HUES6 (cell line): ENCODE measurements around the gene TDRD9.

Experiments used
- H3K27ac ChIP-seq: 2 replicates; pipeline ENCODE4 v1.7.0; 2013; ENCODE audit warnings: low read depth, mild to moderate bottlenecking, low read length, inconsistent platforms
- H3K27me3 ChIP-seq: 2 replicates; pipeline ENCODE4 v1.6.1; 2013; ENCODE audit warnings: low read length; ENCODE audit not compliant: control insufficient read depth, insufficient read depth
- H3K36me3 ChIP-seq: 2 replicates; pipeline ENCODE4 v1.6.1; 2013; ENCODE audit warnings: low read length; ENCODE audit not compliant: control insufficient read depth, insufficient read depth
- H3K4me1 ChIP-seq: 2 replicates; pipeline ENCODE4 v1.6.1; 2013; ENCODE audit warnings: low read length; ENCODE audit not compliant: control insufficient read depth, insufficient read depth
- H3K4me3 ChIP-seq: 2 replicates; pipeline ENCODE4 v1.5.1; 2013; ENCODE audit warnings: low read depth, low read length
- H3K9ac ChIP-seq: one replicate; pipeline ENCODE4 v1.6.1; 2013; ENCODE audit warnings: mild to moderate bottlenecking, low read length
- H3K9me3 ChIP-seq: 2 replicates; pipeline ENCODE4 v1.6.1; 2013; ENCODE audit warnings: low read depth, low read length; ENCODE audit not compliant: control insufficient read depth, insufficient read depth

Gene TDRD9

GRCh38 chr14:104049576-104050240, 121.5 kb downstream of the TDRD9 start:
- Histone ChIP-seq H3K9ac (no peak overlapping the region), H3K9me3 (no peaks in the 10 kb centered on the region), H3K27ac (no peak overlapping the region), H3K27me3 (no peaks in the 10 kb centered on the region; the same call in 1 of the 2 replicates), H3K36me3 (no peaks in the 10 kb centered on the region), H3K4me1 (no peaks in the 10 kb centered on the region), H3K4me3 (no peak overlapping the region)

GRCh38 chr14:104051092-104051813, 123.0 kb downstream of the TDRD9 start:
- Histone ChIP-seq H3K36me3 (no peaks in the 10 kb centered on the region), H3K9me3 (no peaks in the 10 kb centered on the region), H3K4me3 (no peak overlapping the region), H3K27me3 (no peaks in the 10 kb centered on the region; the same call in 1 of the 2 replicates), H3K4me1 (no peaks in the 10 kb centered on the region), H3K27ac (no peak overlapping the region), H3K9ac (no peak overlapping the region)

DNA sequence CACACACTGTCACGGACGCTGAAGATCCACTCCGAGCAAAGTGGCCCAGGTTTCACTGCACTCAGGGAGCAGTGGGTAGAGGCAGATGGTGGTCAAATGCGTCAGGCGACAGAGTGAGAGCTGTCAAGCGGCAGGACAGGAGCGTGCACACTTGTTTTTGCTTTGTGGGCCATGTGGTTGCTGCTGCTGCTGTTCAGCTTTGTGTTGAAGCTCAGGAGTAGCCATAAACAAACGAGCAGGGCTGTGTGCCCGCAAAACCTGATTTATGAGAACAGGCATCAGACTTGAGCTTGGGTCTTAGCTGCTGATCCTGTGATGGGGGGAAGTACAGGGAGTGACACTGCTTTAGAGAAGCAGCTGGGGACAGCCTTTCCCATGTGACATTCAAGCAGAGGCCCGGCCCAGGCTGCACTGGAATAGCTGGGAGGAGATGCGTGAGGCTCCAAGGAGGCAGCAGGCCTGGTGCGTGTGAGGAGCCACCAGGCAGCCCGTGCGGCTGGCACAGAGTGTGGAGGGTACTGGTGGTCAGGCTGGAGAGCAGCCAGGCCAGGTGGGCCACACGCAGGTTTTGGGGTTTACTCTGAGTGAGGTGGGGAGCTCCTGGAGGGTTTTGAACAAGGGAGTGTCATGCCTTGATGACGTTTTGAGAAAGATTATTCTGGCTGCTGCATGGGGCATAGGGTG, 126.1 kb downstream of the TDRD9 start:
- Histone ChIP-seq H3K4me3 (no peak overlapping the region), H3K4me1 (no peaks in the 10 kb centered on the region), H3K9ac (no peak overlapping the region), H3K27ac (no peak overlapping the region), H3K36me3 (no peaks in the 10 kb centered on the region), H3K27me3 (peaks cover 4% of the 10 kb centered on the region; the same call in 1 of the 2 replicates), H3K9me3 (no peaks in the 10 kb centered on the region)

DNA sequence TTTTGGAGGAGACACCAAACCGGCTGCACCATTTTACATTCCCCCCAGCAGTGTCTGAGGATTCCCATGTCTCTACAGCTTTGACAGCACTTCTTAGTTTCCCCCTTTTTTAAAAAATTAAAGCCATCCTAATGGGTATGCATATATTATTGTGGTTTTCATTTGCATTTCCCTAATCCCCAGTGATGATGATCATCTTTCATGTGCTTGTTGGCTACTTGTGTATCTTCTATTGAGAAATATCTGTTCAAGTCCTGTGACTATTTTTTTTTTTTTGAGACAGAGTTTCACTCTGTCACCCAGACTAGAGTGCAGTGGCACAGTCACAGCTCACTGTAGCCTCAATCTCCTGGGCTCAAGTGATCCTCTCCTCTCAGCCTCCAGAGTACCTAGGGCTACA, 134.0 kb downstream of the TDRD9 start:
- no peaks in the 10 kb centered on the region for H3K27me3 ChIP-seq
- H3K36me3 ChIP-seq = no peaks in the 10 kb centered on the region
- H3K9ac ChIP-seq = no peak overlapping the region
- H3K27ac ChIP-seq = no peak overlapping the region
- H3K9me3 ChIP-seq = peaks cover 20% of the 10 kb centered on the region
- H3K4me3 ChIP-seq = no peak overlapping the region
- no peaks in the 10 kb centered on the region for H3K4me1 ChIP-seq

DNA sequence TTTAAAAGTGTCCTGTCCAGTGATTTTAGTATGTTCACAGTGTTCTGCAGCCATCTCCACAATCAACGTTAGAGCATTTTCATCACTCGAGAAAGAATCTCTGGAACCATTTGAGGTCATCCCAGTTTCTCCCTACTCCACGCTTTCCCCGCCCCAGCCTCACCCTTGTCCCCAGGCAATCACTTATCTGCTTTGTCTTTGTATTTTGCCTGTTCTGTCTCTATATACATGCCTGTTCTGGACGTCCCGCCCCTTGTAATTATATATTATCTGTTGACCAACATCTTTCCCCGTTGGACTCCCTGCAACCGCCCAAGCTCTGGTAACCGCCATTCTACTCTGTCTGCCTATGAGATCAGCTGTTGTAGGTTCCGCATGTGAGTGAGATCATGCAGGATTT, 135.7 kb downstream of the TDRD9 start:
- Histone ChIP-seq H3K9ac (no peak overlapping the region), H3K4me1 (no peaks in the 10 kb centered on the region), H3K4me3 (no peak overlapping the region), H3K27ac (no peak overlapping the region), H3K9me3 (peaks cover 33% of the 10 kb centered on the region), H3K36me3 (no peaks in the 10 kb centered on the region), H3K27me3 (no peaks in the 10 kb centered on the region)

DNA sequence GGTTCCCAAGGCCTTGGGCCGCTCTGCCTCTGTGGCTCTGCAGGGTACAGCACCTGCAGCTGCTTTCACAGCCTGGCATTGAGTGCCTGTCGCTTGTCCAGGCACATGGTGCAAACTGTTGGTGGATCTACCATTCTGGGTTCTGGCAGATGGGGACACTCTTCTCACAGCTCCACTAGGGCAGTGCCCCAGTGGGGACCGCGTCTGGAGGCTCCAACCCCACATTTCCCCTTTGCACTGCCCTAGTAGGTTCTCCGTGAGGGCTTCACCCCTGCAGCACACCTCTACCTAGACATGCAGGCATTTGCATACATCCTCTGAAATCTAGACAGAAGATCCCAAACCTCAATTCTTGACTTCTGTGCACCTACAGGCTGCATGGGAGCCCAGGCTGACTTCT, 138.0 kb downstream of the TDRD9 start:
- H3K36me3 ChIP-seq = no peaks in the 10 kb centered on the region
- H3K4me3 ChIP-seq = no peak overlapping the region
- no peaks in the 10 kb centered on the region; the same call in 1 of the 2 replicates for H3K27me3 ChIP-seq
- H3K9me3 ChIP-seq = peaks cover 39% of the 10 kb centered on the region
- no peak overlapping the region for H3K9ac ChIP-seq
- H3K4me1 ChIP-seq = no peaks in the 10 kb centered on the region
- H3K27ac ChIP-seq = no peak overlapping the region

GRCh38 chr14:104066719-104067295, 138.6 kb downstream of the TDRD9 start:
- no peaks in the 10 kb centered on the region for H3K36me3 ChIP-seq
- H3K9me3 ChIP-seq = peaks cover 39% of the 10 kb centered on the region
- no peak overlapping the region for H3K4me3 ChIP-seq
- no peaks in the 10 kb centered on the region for H3K4me1 ChIP-seq
- no peak overlapping the region for H3K27ac ChIP-seq
- H3K9ac ChIP-seq = no peak overlapping the region
- no peaks in the 10 kb centered on the region; the same call in 1 of the 2 replicates for H3K27me3 ChIP-seq

DNA sequence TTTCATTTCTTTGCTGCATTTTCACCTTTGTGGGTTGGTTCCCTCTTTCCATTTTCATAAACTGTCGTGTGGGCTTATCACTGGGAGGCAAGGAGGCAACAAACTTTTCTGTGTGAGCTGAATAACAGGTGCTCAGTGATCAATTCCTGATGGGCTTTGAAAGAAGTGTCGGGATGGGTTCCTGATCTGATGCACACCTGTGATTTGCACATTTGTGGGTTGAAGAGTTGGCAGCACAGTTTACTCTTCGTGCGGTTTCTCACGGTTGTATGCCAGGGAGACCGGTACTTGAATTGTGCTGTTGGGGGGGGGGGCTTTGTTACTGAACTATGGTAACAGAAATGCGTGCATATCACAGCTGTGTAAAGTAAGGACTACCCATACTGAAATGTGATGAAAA, 141.3 kb downstream of the TDRD9 start:
- no peaks in the 10 kb centered on the region for H3K36me3 ChIP-seq
- no peaks in the 10 kb centered on the region for H3K4me1 ChIP-seq
- H3K4me3 ChIP-seq = no peak overlapping the region
- H3K9me3 ChIP-seq = peaks cover 50% of the 10 kb centered on the region
- no peak overlapping the region for H3K27ac ChIP-seq
- no peak overlapping the region for H3K9ac ChIP-seq
- H3K27me3 ChIP-seq = no peaks in the 10 kb centered on the region; the same call in 1 of the 2 replicates

DNA sequence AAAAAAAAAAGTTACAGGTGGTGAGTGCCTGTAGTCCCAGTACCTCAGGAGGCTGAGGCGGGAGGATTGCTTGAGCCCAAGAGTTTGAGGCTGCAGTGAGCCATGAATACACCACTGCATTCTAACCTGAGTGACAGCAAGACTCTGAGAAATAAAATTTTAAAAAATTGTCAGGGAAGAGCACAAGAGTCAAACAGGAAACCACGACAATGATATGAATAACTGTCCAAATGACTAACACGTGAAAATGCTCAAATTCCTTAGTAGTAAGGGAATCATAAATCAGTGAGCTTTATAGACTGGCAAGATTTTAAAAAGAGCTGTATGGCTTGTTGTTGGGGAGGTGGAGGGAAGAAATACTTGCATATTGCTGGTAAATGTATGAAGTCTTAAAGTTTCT, 144.3 kb downstream of the TDRD9 start:
- peaks cover 30% of the 10 kb centered on the region for H3K9me3 ChIP-seq
- no peaks in the 10 kb centered on the region; the same call in 1 of the 2 replicates for H3K27me3 ChIP-seq
- H3K4me3 ChIP-seq = no peak overlapping the region
- H3K27ac ChIP-seq = no peak overlapping the region
- H3K4me1 ChIP-seq = no peaks in the 10 kb centered on the region
- H3K9ac ChIP-seq = no peak overlapping the region
- H3K36me3 ChIP-seq = no peaks in the 10 kb centered on the region

GRCh38 chr14:104073764-104074163, 145.5 kb downstream of the TDRD9 start:
- Histone ChIP-seq H3K9ac (no peak overlapping the region), H3K36me3 (no peaks in the 10 kb centered on the region), H3K4me3 (no peak overlapping the region), H3K27ac (no peak overlapping the region), H3K4me1 (no peaks in the 10 kb centered on the region), H3K9me3 (peaks cover 21% of the 10 kb centered on the region), H3K27me3 (no peaks in the 10 kb centered on the region; the same call in 1 of the 2 replicates)
